Fibroblast of villous mesenchyme (primary cell): ENCODE results near the gene WNT4. TPM values are rescaled to one million over a fixed set of nuclear protein-coding genes. Genes with fewer than 3 reads are reported as not detected.
"Not testable (repeated sequence)": the region's sequence is repeated elsewhere in the genome, so short reads cannot be mapped to it uniquely, and the experiment has no call there.

ENCODE experiments used
- DNase-seq: peaks from one replicate; pipeline ENCODE4 v3.0.0-alpha.2; 2010; ENCODE audit warnings: low read depth
- H3K4me3 ChIP-seq: 2 replicates; pipeline ENCODE4 v1.5.1; 2011; ENCODE audit warnings: low read depth, mild to moderate bottlenecking, low read length
- CTCF ChIP-seq: IDR thresholded peaks from 2 replicates; pipeline ENCODE4 v1.5.1; 2012; ENCODE audit warnings: low read depth, mild to moderate bottlenecking, low read length; ENCODE audit not compliant: insufficient read depth
- total RNA-seq: library from RNA; depleted of rRNA; stranded (reverse); fragments of >200 nt; gene quantifications from 2 replicates; pipeline ENCODE4 v1.2.3, GENCODE V29; 2012

The WNT4 gene
- total RNA-seq, 1 donor, result 0.43 TPM

- H3K4me3 ChIP-seq, result no peak overlapping the region
- DNase-seq, result no peak
- TF ChIP-seq CTCF, result no peak
These were observed 44.1 kb downstream of the WNT4 start for GRCh38 chr1:22098752-22099151.

- no peak for DNase-seq
- no peak overlapping the region for H3K4me3 ChIP-seq
- no peak for TF ChIP-seq CTCF
These were observed 46.4 kb downstream of the WNT4 start for GRCh38 chr1:22096463-22096862.

- DNase-seq, result no peak
- no peak overlapping the region for H3K4me3 ChIP-seq
- no peak for TF ChIP-seq CTCF
These were observed 46.9 kb downstream of the WNT4 start for GRCh38 chr1:22096036-22096435.

- no peak overlapping the region for H3K4me3 ChIP-seq
- no peak for DNase-seq
- no peak for TF ChIP-seq CTCF
These were observed 49.4 kb downstream of the WNT4 start for GRCh38 chr1:22093513-22093912.

- not testable (repeated sequence) for H3K4me3 ChIP-seq
- DNase-seq, result peak; percentile 34
These were observed 50.7 kb downstream of the WNT4 start for GRCh38 chr1:22092026-22092768.

GRCh38 chr1:22090867-22091266 lies 52.0 kb downstream of the WNT4 start:
- H3K4me3 ChIP-seq, result no peak overlapping the region
- DNase-seq, result no peak
- no peak for TF ChIP-seq CTCF

- TF ChIP-seq CTCF, result no peak
- H3K4me3 ChIP-seq, result no peak overlapping the region
- no peak for DNase-seq
These were observed 53.1 kb downstream of the WNT4 start for GRCh38 chr1:22089787-22090186.
